Mucosa of descending colon (tissue), 3 donors: ENCODE results near the gene SPC24. TPM values are rescaled to one million over a fixed set of nuclear protein-coding genes. Genes with fewer than 3 reads are reported as not detected.
"Not testable (repeated sequence)": the region's sequence is repeated elsewhere in the genome, so short reads cannot be mapped to it uniquely, and the experiment has no call there.

ENCODE experiments used
- ATAC-seq: fragments of 200-7000 bp; cut with Tn5 transposase; one replicate; pipeline ENCODE4 v1.9.1; 2020; ENCODE audit warnings: mild to moderate bottlenecking, moderate library complexity
- DNase-seq, 3 donors: peaks; one replicate each; pipeline ENCODE4 v3.0.0-alpha.2; 2020
- H3K36me3 ChIP-seq: fragments of 200-600 bp; one replicate; pipeline ENCODE4 v1.8.0; 2021; ENCODE audit warnings: low read depth, mild to moderate bottlenecking
- H3K4me1 ChIP-seq: fragments of 200-600 bp; one replicate; pipeline ENCODE4 v1.8.0; 2021; ENCODE audit warnings: low read depth, mild to moderate bottlenecking
- H3K4me3 ChIP-seq: fragments of 200-600 bp; one replicate; pipeline ENCODE4 v1.8.0; 2021; ENCODE audit warnings: mild to moderate bottlenecking
- H3K9me3 ChIP-seq: fragments of 200-600 bp; one replicate; pipeline ENCODE4 v1.8.0; 2021; ENCODE audit warnings: mild to moderate bottlenecking
- CTCF ChIP-seq: fragments of 200-600 bp; IDR thresholded peaks from one replicate; pipeline ENCODE4 v1.8.0; 2022; ENCODE audit warnings: antibody characterized with exemption, mild to moderate bottlenecking
- intact Hi-C, 2 donors: fragments of 100-400 bp; cut with DNase I in 1 of 2; cut with micrococcal nuclease in 1 of 2; formaldehyde crosslinking; loops; one replicate each; pipeline versions ENCODE4 v1.11.0 to v1.11.1; 2022; cut with DNase I, micrococcal nuclease
- total RNA-seq, 3 donors: library from RNA; stranded (reverse); fragmentation: NEBNext Ultra II Directional in 2 of 3; extraction: Animal tissue kit (Norgen Biotek cat#: 25700) in 2 of 3; gene quantifications; one replicate each; pipeline versions ENCODE4 v1.2.1 to v1.2.4, GENCODE V29; 2021 to 2023
- donor health status: DM: no; HTN: no; CAD: no; lungs with moderate emphysema.
- donor health status: DM: no; HTN: no; CAD: no.
- donor health status: DM: no; HTN: yes; CAD: no.

Gene SPC24
- total RNA-seq, 3 donors from 2014 or later, result 2.8 to 15.8 (median 3.8) TPM

- Histone ChIP-seq H3K4me1 (peaks cover 3% of the 10 kb centered on the region), H3K4me3 (no peak overlapping the region), H3K36me3 (no peaks in the 10 kb centered on the region), H3K9me3 (no peaks in the 10 kb centered on the region)
- ATAC-seq, result peak; percentile 42
- DNase-seq, result peak in 1 of 3 donors; percentile 64
- intact Hi-C loops, result no loop called here
- TF ChIP-seq CTCF, result no peak
Observed at GRCh38 chr19:11166281-11167142, 10.9 kb upstream of the SPC24 start.

- ATAC-seq (no peak), DNase-seq (no peak)
- H3K36me3 ChIP-seq, result no peaks in the 10 kb centered on the region
- no peak for TF ChIP-seq CTCF
- H3K9me3 ChIP-seq, result no peaks in the 10 kb centered on the region
- H3K4me1 ChIP-seq, result peaks cover 3% of the 10 kb centered on the region
- no peak overlapping the region for H3K4me3 ChIP-seq
- intact Hi-C loops, result no loop called here
Observed at GRCh38 chr19:11165486-11166030, 10.0 kb upstream of the SPC24 start.

- peak; percentile 64 for ATAC-seq
- Histone ChIP-seq H3K4me1 (peaks cover 3% of the 10 kb centered on the region), H3K4me3 (no peak overlapping the region), H3K9me3 (no peaks in the 10 kb centered on the region), H3K36me3 (no peaks in the 10 kb centered on the region)
- TF ChIP-seq CTCF, result no peak
- DNase-seq, result peak; percentile 57 to 71 (median 64)
- intact Hi-C loops, result no loop called here
Observed at GRCh38 chr19:11164879-11165406, 9.4 kb upstream of the SPC24 start.

DNA sequence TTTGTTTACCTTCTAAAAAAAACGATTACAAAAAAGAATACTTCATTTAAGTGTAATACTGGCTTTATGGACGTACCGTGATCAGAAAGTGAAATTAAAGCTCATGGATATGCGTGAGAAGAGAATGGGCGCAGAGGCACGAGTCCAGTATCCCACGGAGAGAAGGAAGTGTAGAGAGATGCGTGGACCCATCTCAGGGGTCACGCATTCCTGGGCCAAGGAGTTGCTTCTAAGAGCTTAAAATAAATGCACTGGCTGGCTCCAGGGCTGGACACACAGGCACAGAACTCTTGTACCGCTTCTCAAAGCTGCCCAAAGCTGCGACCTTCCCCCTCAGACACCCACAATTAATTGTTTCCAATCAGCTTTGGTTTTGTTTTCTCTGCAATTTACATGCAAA lies 8.7 kb upstream of the SPC24 start:
- H3K4me3 ChIP-seq, result no peak overlapping the region
- intact Hi-C loops, result no loop called here
- DNase-seq (no peak), ATAC-seq (no peak)
- H3K36me3 ChIP-seq, result no peaks in the 10 kb centered on the region
- peaks cover 3% of the 10 kb centered on the region for H3K4me1 ChIP-seq
- no peak for TF ChIP-seq CTCF
- no peaks in the 10 kb centered on the region for H3K9me3 ChIP-seq

DNA sequence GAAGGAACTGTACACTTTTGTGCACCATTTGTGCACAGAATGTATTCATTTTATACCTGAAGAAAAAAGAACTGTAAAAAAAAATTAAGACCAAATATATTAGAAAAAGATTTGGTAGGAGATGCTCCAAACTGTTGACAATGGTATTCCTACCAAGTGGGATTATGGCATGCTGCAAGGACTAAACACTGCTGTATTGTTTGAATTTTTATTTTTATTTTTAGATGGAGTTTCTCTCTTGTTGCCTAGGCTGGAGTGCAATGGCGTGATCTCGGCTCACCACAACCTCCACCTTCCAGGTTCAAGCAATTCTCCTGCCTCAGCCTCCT lies 4.8 kb upstream of the SPC24 start:
- ATAC-seq, intact Hi-C loops, H3K36me3 ChIP-seq, H3K9me3 ChIP-seq, DNase-seq, H3K4me1 ChIP-seq, H3K4me3 ChIP-seq: not testable (repeated sequence)
